H1 (cell line): Measurements from ENCODE around the gene SLC2A2. TPM values are rescaled to one million over a fixed set of nuclear protein-coding genes. Genes with fewer than 3 reads are reported as not detected.

Experiments used
- RAD21 ChIP-seq, 2 experiments: IDR thresholded peaks in 1 of 2; conservative IDR thresholded peaks in 1 of 2; 2 replicates each; pipeline ENCODE4 v1.6.1; 2011; ENCODE audit warnings: low read depth in 2 of 2, low read length in 2 of 2, improper control_type of control experiment in 1 of 2, inconsistent platforms in 1 of 2, mild to moderate bottlenecking in 1 of 2, moderate library complexity in 1 of 2
- TBP ChIP-seq: IDR thresholded peaks from 2 replicates; pipeline ENCODE4 v1.6.1; 2011; ENCODE audit warnings: low read depth, low read length, improper control_type of control experiment
- YY1 ChIP-seq: IDR thresholded peaks from 2 replicates; pipeline ENCODE4 v1.6.1; 2011; ENCODE audit warnings: low read depth, mild to moderate bottlenecking, low read length
- polyA plus RNA-seq, 7 experiments: library from polyadenylated mRNA; depleted of rRNA in 3 of 7; stranded (reverse) in 5 of 7; unstranded in 2 of 7; fragments of >200 nt in 5 of 7; fragments of 200-250 nt in 2 of 7; gene quantifications; 1 replicate in 5 of 7; 2 replicates in 1 of 7; 4 replicates in 1 of 7; pipeline versions ENCODE4 v1.2.1 to v1.2.3, GENCODE V29; 2011 to 2013; ENCODE audit warnings: missing spikeins in 2 of 7, mixed read lengths in 2 of 7
- total RNA-seq: library from RNA; stranded (reverse); fragmentation: NEBNext Ultra II Directional; extraction: Animal tissue kit (Norgen Biotek cat#: 25700); gene quantifications from 2 replicates; pipeline ENCODE4 v1.2.1, GENCODE V29; 2021

The SLC2A2 gene
- total and polyA plus RNA-seq, 2 of the 8 experiments (the other 6 are each of a cell fraction or from before 2014, with no cell fraction given): not detected

DNA sequence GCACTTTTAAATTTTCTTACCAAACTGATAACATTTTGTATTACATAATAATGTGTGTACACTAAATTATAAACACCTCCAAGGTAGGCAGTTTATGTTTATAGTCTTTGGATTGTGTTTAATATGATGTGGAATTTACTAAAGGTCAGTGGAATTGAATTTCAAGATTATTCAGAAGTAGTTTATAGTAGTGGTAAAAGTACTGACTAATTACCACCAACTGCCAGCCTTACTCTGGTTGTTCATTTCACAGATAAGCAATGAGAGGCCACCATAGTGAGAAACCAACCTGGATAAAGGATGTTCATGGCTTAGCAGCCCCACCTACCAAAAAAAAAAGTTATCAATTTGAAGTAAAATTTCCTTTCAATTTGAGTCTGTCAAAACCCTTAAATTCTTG lies 64.1 kb downstream of the SLC2A2 start (continued):
- TF ChIP-seq RAD21 (IDR thresholded peaks at IDR 0.05 in 1 of 2, conservative IDR thresholded peaks at IDR 0.05 in 1 of 2; ENCODE audit: low read depth in 2 of 2, low read length in 2 of 2) (no peak), YY1 (no peak), TBP (no peak)
